IPS-18a (cell line): Measurements from ENCODE around the gene DNAJC1.
A peak's percentile ranks its signal among the peaks of the same experiment; 100 is the strongest.

Experiments used
- H3K27ac ChIP-seq: one replicate; pipeline ENCODE4 v1.5.1; 2013; ENCODE audit warnings: low read length
- H3K27me3 ChIP-seq: one replicate; pipeline ENCODE4 v1.6.1; 2013; ENCODE audit warnings: mild to moderate bottlenecking, low read length; ENCODE audit not compliant: control insufficient read depth, insufficient read depth
- H3K36me3 ChIP-seq: one replicate; pipeline ENCODE4 v1.6.1; 2013; ENCODE audit warnings: low read depth, low read length; ENCODE audit not compliant: control insufficient read depth
- H3K4me1 ChIP-seq: one replicate; pipeline ENCODE4 v1.6.1; 2013; ENCODE audit warnings: low read depth, low read length; ENCODE audit not compliant: control insufficient read depth
- H3K4me3 ChIP-seq: one replicate; pipeline ENCODE4 v1.5.1; 2013; ENCODE audit warnings: low read length
- H3K9ac ChIP-seq: one replicate; pipeline ENCODE4 v1.6.1; 2013; ENCODE audit warnings: mild to moderate bottlenecking, low read length, moderate library complexity
- H3K9me3 ChIP-seq: one replicate; pipeline ENCODE4 v1.6.1; 2013; ENCODE audit warnings: low read depth, low read length; ENCODE audit not compliant: control insufficient read depth

Gene DNAJC1

GRCh38 chr10:21754410-21755011, 249.0 kb downstream of the DNAJC1 start:
- H3K4me3 ChIP-seq: no peak overlapping the region
- H3K9ac ChIP-seq: no peak overlapping the region
- H3K27me3 ChIP-seq: no peaks in the 10 kb centered on the region
- no peaks in the 10 kb centered on the region for H3K36me3 ChIP-seq
- no peaks in the 10 kb centered on the region for H3K9me3 ChIP-seq
- H3K27ac ChIP-seq: no peak overlapping the region
- H3K4me1 ChIP-seq: peaks cover 50% of the 10 kb centered on the region

- Histone ChIP-seq H3K27ac (peak overlapping the region; percentile 10), H3K9ac (no peak overlapping the region), H3K27me3 (no peaks in the 10 kb centered on the region), H3K4me3 (no peak overlapping the region), H3K4me1 (peaks cover 56% of the 10 kb centered on the region), H3K36me3 (no peaks in the 10 kb centered on the region), H3K9me3 (no peaks in the 10 kb centered on the region)
Observed at GRCh38 chr10:21753497-21754270, 249.8 kb downstream of the DNAJC1 start.

- peak overlapping the region; percentile 81 for H3K27ac ChIP-seq
- H3K4me1 ChIP-seq: peaks cover 36% of the 10 kb centered on the region
- peak overlapping the region; percentile 48 for H3K9ac ChIP-seq
- no peaks in the 10 kb centered on the region for H3K27me3 ChIP-seq
- no peaks in the 10 kb centered on the region for H3K36me3 ChIP-seq
- no peaks in the 10 kb centered on the region for H3K9me3 ChIP-seq
- no peak overlapping the region for H3K4me3 ChIP-seq
Observed at GRCh38 chr10:21751341-21752310, 251.9 kb downstream of the DNAJC1 start.

GRCh38 chr10:21750424-21750823, 253.1 kb downstream of the DNAJC1 start:
- H3K4me1 ChIP-seq: peaks cover 38% of the 10 kb centered on the region

GRCh38 chr10:21749788-21750187, 253.7 kb downstream of the DNAJC1 start:
- no peak overlapping the region for H3K27ac ChIP-seq
- no peak overlapping the region for H3K9ac ChIP-seq
- no peaks in the 10 kb centered on the region for H3K27me3 ChIP-seq
- no peaks in the 10 kb centered on the region for H3K9me3 ChIP-seq
- peaks cover 38% of the 10 kb centered on the region for H3K4me1 ChIP-seq
- peaks cover under 1% of the 10 kb centered on the region for H3K36me3 ChIP-seq
- no peak overlapping the region for H3K4me3 ChIP-seq

More at GRCh38 chr10:21750424-21750823, 253.1 kb downstream of the DNAJC1 start:
- no peaks in the 10 kb centered on the region for H3K36me3 ChIP-seq
- no peak overlapping the region for H3K4me3 ChIP-seq
- peak overlapping the region; percentile 61 for H3K27ac ChIP-seq
- H3K9ac ChIP-seq: peak overlapping the region; percentile 48
- H3K27me3 ChIP-seq: no peaks in the 10 kb centered on the region
- no peaks in the 10 kb centered on the region for H3K9me3 ChIP-seq

GRCh38 chr10:21747809-21748208, 255.7 kb downstream of the DNAJC1 start:
- peaks cover 38% of the 10 kb centered on the region for H3K4me1 ChIP-seq
- H3K27me3 ChIP-seq: no peaks in the 10 kb centered on the region
- no peak overlapping the region for H3K27ac ChIP-seq
- no peak overlapping the region for H3K4me3 ChIP-seq
- no peaks in the 10 kb centered on the region for H3K9me3 ChIP-seq
- H3K36me3 ChIP-seq: peaks cover 15% of the 10 kb centered on the region
- H3K9ac ChIP-seq: no peak overlapping the region

- H3K27ac ChIP-seq: no peak overlapping the region
- peaks cover 33% of the 10 kb centered on the region for H3K4me1 ChIP-seq
- no peak overlapping the region for H3K9ac ChIP-seq
- no peak overlapping the region for H3K4me3 ChIP-seq
- H3K36me3 ChIP-seq: peaks cover 29% of the 10 kb centered on the region
- H3K27me3 ChIP-seq: no peaks in the 10 kb centered on the region
- H3K9me3 ChIP-seq: no peaks in the 10 kb centered on the region
Observed at GRCh38 chr10:21746118-21746517, 257.4 kb downstream of the DNAJC1 start.

- no peaks in the 10 kb centered on the region for H3K27me3 ChIP-seq
- no peak overlapping the region for H3K9ac ChIP-seq
- peaks cover 45% of the 10 kb centered on the region for H3K36me3 ChIP-seq
- H3K4me3 ChIP-seq: no peak overlapping the region
- H3K9me3 ChIP-seq: no peaks in the 10 kb centered on the region
- no peak overlapping the region for H3K27ac ChIP-seq
- peaks cover 15% of the 10 kb centered on the region for H3K4me1 ChIP-seq
Observed at GRCh38 chr10:21744223-21744622, 259.3 kb downstream of the DNAJC1 start.

GRCh38 chr10:21742740-21743412, 260.7 kb downstream of the DNAJC1 start:
- H3K27me3 ChIP-seq: no peaks in the 10 kb centered on the region
- H3K4me1 ChIP-seq: peaks cover 12% of the 10 kb centered on the region
- H3K27ac ChIP-seq: no peak overlapping the region
- H3K9ac ChIP-seq: no peak overlapping the region
- H3K9me3 ChIP-seq: no peaks in the 10 kb centered on the region
- peaks cover 49% of the 10 kb centered on the region for H3K36me3 ChIP-seq
- H3K4me3 ChIP-seq: no peak overlapping the region

- Histone ChIP-seq H3K36me3 (peaks cover 49% of the 10 kb centered on the region), H3K9ac (no peak overlapping the region), H3K4me3 (no peak overlapping the region), H3K4me1 (peaks cover 10% of the 10 kb centered on the region), H3K27ac (no peak overlapping the region), H3K27me3 (no peaks in the 10 kb centered on the region), H3K9me3 (no peaks in the 10 kb centered on the region)
Observed at GRCh38 chr10:21740989-21741388, 262.5 kb downstream of the DNAJC1 start.

GRCh38 chr10:21737106-21737505, 266.4 kb downstream of the DNAJC1 start:
- H3K4me3 ChIP-seq: no peak overlapping the region
- no peak overlapping the region for H3K9ac ChIP-seq
- H3K9me3 ChIP-seq: no peaks in the 10 kb centered on the region
- H3K4me1 ChIP-seq: peaks cover 19% of the 10 kb centered on the region
- H3K27ac ChIP-seq: no peak overlapping the region
- peaks cover 41% of the 10 kb centered on the region for H3K36me3 ChIP-seq
- H3K27me3 ChIP-seq: no peaks in the 10 kb centered on the region
